HL-60 (cell line): ENCODE measurements around the gene PTGDS.

ENCODE experiments used
- CTCF ChIP-seq: IDR thresholded peaks from one replicate; pipeline ENCODE4 v1.5.1; 2011; ENCODE audit warnings: low read length, control low read depth, inconsistent platforms; ENCODE audit not compliant: insufficient read depth
- GABPA ChIP-seq: IDR thresholded peaks from 2 replicates; pipeline ENCODE4 v1.6.1; 2012; ENCODE audit warnings: low read depth
- POLR2AphosphoS5 ChIP-seq: IDR thresholded peaks from 2 replicates; pipeline ENCODE4 v1.6.1; 2012; ENCODE audit warnings: low read depth
- REST ChIP-seq: IDR thresholded peaks from 2 replicates; pipeline ENCODE4 v1.6.1; 2012; ENCODE audit warnings: low read depth; ENCODE audit not compliant: insufficient replicate concordance
- SPI1 ChIP-seq: IDR thresholded peaks from 2 replicates; pipeline ENCODE4 v1.6.1; 2012; ENCODE audit warnings: low read depth, mild to moderate bottlenecking, borderline replicate concordance

DNA sequence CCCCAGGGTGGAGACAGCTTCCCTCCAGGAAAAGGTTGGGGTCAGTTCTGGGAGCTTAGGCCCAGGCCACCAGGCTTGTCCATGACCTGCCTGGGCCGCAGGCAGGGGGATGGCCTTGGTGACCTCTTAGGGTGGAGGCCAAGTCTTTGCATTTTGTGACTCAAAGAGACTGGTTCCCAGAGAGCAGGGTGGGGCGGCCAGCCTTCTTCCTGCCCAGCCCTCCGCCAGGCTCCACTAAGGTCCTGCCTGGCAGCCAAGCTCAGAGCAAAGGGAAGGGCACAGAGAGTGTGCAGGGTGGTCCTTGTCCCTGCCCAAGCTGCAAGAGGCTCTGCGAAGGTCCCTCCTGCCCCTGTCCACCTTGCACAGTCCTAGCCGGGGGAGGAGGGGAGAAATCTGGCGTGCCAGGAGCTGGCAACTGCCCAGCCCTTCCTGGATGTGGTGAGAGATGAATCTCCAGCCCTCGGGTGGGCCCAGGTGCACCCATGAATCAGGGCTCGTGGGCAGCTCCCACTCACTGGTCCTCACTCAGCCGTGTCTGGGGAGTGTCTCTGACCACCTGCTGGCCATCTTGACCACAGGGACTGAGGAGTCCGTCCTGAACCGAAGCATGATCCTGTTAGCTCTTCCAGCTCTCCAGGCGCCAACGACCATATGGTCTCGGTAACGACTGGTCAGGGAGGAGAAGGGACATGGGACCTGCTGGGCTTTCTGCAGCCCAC lies 2.3 kb upstream of the PTGDS start:
- TF ChIP-seq CTCF (no peak), POLR2AphosphoS5 (no peak), GABPA (no peak), REST (no peak), SPI1 (no peak)
